CD14-positive monocyte (primary cell): Measurements from ENCODE around the gene INPP5E. TPM values are rescaled to one million over a fixed set of nuclear protein-coding genes. Genes with fewer than 3 reads are reported as not detected.
"Not testable (repeated sequence)": the region's sequence is repeated elsewhere in the genome, so short reads cannot be mapped to it uniquely, and the experiment has no call there.

Source experiments
- DNase-seq, 3 donors: peaks; one replicate each; pipeline ENCODE4 v3.0.0-alpha.2; 2011 to 2022
- H2AFZ ChIP-seq: 2 replicates; pipeline ENCODE4 v1.6.0; 2012; ENCODE audit warnings: mild to moderate bottlenecking, low read depth, low read length, inconsistent platforms; ENCODE audit not compliant: insufficient read depth, poor library complexity, severe bottlenecking
- H3K27ac ChIP-seq, 2 donors: 1 replicate in 1 of 2; 2 replicates in 1 of 2; pipeline ENCODE4 v1.5.1; 2012 to 2013; ENCODE audit warnings: low read length in 2 of 2, control low read depth in 1 of 2, inconsistent platforms in 1 of 2, low read depth in 1 of 2, mild to moderate bottlenecking in 1 of 2
- H3K27me3 ChIP-seq, 2 donors: one replicate each; pipeline versions ENCODE4 v1.6.0 to v1.6.1; 2011 to 2013; ENCODE audit warnings: low read length in 2 of 2; ENCODE audit not compliant: control insufficient read depth in 2 of 2, insufficient read depth in 2 of 2
- H3K36me3 ChIP-seq, 2 donors: replicated peaks in 1 of 2; 1 replicate in 1 of 2; 2 replicates in 1 of 2; pipeline versions ENCODE4 v1.5.1 to v1.6.1; 2012 to 2013; ENCODE audit warnings: low read length in 2 of 2, control low read depth in 1 of 2, inconsistent platforms in 1 of 2, mild to moderate bottlenecking in 1 of 2; ENCODE audit not compliant: insufficient read depth in 2 of 2, control insufficient read depth in 1 of 2
- H3K4me1 ChIP-seq, 2 donors: 1 replicate in 1 of 2; 2 replicates in 1 of 2; pipeline versions ENCODE4 v1.5.1 to v1.6.1; 2012 to 2013; ENCODE audit warnings: low read length in 2 of 2, control low read depth in 1 of 2, inconsistent platforms in 1 of 2, mild to moderate bottlenecking in 1 of 2, moderate library complexity in 1 of 2; ENCODE audit not compliant: insufficient read depth in 2 of 2, control insufficient read depth in 1 of 2
- H3K4me2 ChIP-seq: replicated peaks from 2 replicates; pipeline ENCODE3; 2012; ENCODE audit warnings: low read length, moderate library complexity, mild to moderate bottlenecking; ENCODE audit not compliant: poor library complexity, severe bottlenecking; ENCODE audit errors: extremely low read depth
- H3K4me3 ChIP-seq, 3 experiments: fragments of 200-600 bp in 1 of 3; sonication (generic) in 1 of 3; replicated peaks in 1 of 3; 1 replicate in 2 of 3; 2 replicates in 1 of 3; pipeline ENCODE4 v1.5.1; 2011 to 2013; ENCODE audit warnings: low read length in 3 of 3, mild to moderate bottlenecking in 3 of 3, control low read depth in 2 of 3, low read depth in 2 of 3, inconsistent platforms in 1 of 3, moderate library complexity in 1 of 3
- H3K79me2 ChIP-seq: 2 replicates; pipeline ENCODE4 v1.6.0; 2012; ENCODE audit warnings: mild to moderate bottlenecking, control low read depth, inconsistent platforms, low read length, moderate library complexity; ENCODE audit not compliant: insufficient read depth
- H3K9ac ChIP-seq: 2 replicates; pipeline ENCODE4 v1.6.0; 2017; ENCODE audit warnings: low read length, mild to moderate bottlenecking; ENCODE audit not compliant: insufficient read depth, poor library complexity, severe bottlenecking
- H3K9me3 ChIP-seq, 2 donors: replicated peaks in 1 of 2; 1 replicate in 1 of 2; 2 replicates in 1 of 2; pipeline versions ENCODE4 v1.5.1 to v1.6.1; 2012 to 2013; ENCODE audit warnings: low read length in 2 of 2, control low read depth in 1 of 2; ENCODE audit not compliant: control insufficient read depth in 1 of 2, insufficient read depth in 1 of 2
- H4K20me1 ChIP-seq: 2 replicates; pipeline ENCODE4 v1.6.0; 2012; ENCODE audit warnings: mild to moderate bottlenecking, low read length, control low read depth, moderate library complexity; ENCODE audit not compliant: insufficient read depth
- H3K27ac Mint-ChIP-seq, 7 donors: one replicate each; pipeline ENCODE4 v1.8.0; 2020; ENCODE audit warnings: mild to moderate bottlenecking in 7 of 7, mixed read lengths in 7 of 7, moderate library complexity in 6 of 7, inconsistent platforms in 2 of 7
- H3K27me3 Mint-ChIP-seq, 3 donors: one replicate each; pipeline ENCODE4 v1.8.0; 2021 to 2022; ENCODE audit warnings: low read depth in 3 of 3, mild to moderate bottlenecking in 3 of 3, mixed read lengths in 3 of 3, moderate library complexity in 3 of 3, inconsistent platforms in 1 of 3
- H3K36me3 Mint-ChIP-seq, 2 donors: one replicate each; pipeline ENCODE4 v1.8.0; 2020; ENCODE audit warnings: mixed read lengths in 2 of 2, inconsistent platforms in 1 of 2, mild to moderate bottlenecking in 1 of 2
- H3K4me1 Mint-ChIP-seq: one replicate; pipeline ENCODE4 v1.8.0; 2020; ENCODE audit warnings: mild to moderate bottlenecking, mixed read lengths
- H3K4me3 Mint-ChIP-seq, 2 donors: one replicate each; pipeline ENCODE4 v1.8.0; 2020; ENCODE audit warnings: mild to moderate bottlenecking in 2 of 2, mixed read lengths in 2 of 2, moderate library complexity in 1 of 2
- H3K9me3 Mint-ChIP-seq, 7 donors: one replicate each; pipeline ENCODE4 v1.8.0; 2020 to 2022; ENCODE audit warnings: mixed read lengths in 7 of 7, mild to moderate bottlenecking in 6 of 7, moderate library complexity in 6 of 7, inconsistent platforms in 2 of 7
- CTCF ChIP-seq: fragments of 200-600 bp; IDR thresholded peaks from one replicate; pipeline ENCODE4 v1.8.0; 2022; ENCODE audit warnings: antibody characterized with exemption, mild to moderate bottlenecking
- WGBS: methylation state at CpG from one replicate; pipeline ENCODE4 v1.1.5; 2013; ENCODE audit warnings: missing lambda C conversion rate; ENCODE audit not compliant: insufficient coverage; 5-methylcytosine and 5-hydroxymethylcytosine counted together
- intact Hi-C, 2 donors: fragments of 100-400 bp; cut with micrococcal nuclease; formaldehyde crosslinking; loops; one replicate each; pipeline versions ENCODE4 v1.15.0 to v1.15.1; 2023
- polyA plus RNA-seq, 3 donors: library from polyadenylated mRNA; depleted of rRNA in 1 of 3; unstranded in 2 of 3; stranded (reverse) in 1 of 3; fragments of 300-500 nt in 2 of 3; fragments of >200 nt in 1 of 3; fragmentation: Illumina TruSeq in 2 of 3; gene quantifications; 1 replicate in 2 of 3; 2 replicates in 1 of 3; pipeline ENCODE4 v1.2.3, GENCODE V29; 2012 to 2021

Gene INPP5E
- polyA plus RNA-seq, 3 donors: 1.0 to 8.0 (median 1.0) TPM

GRCh38 chr9:136426787-136427186 lies 12.9 kb downstream of the INPP5E start:
- Histone ChIP-seq H3K4me1 (no peaks in the 10 kb centered on the region), H3K79me2 (no peaks in the 10 kb centered on the region), H3K9me3 (no peaks in the 10 kb centered on the region), H3K4me3 (no peak overlapping the region), H2AFZ (no peak overlapping the region), H3K36me3 (peaks cover 45 to 57% of the 10 kb centered on the region in 2 donors), H3K4me2 (no peak overlapping the region), H3K27ac (no peak overlapping the region), H3K27me3 (no peaks in the 10 kb centered on the region), H4K20me1 (no peaks in the 10 kb centered on the region), H3K9ac (no peak overlapping the region)
- Mint-ChIP-seq H3K36me3 (peaks cover 42 to 69% of the 10 kb centered on the region in 2 donors), H3K9me3 (peaks cover 0 to 2% (median 0%) of the 10 kb centered on the region in 7 donors), H3K4me3 (no peak overlapping the region), H3K27me3 (no peaks in the 10 kb centered on the region), H3K27ac (peak overlapping the region in 1 of 7 donors; percentile 33), H3K4me1 (no peaks in the 10 kb centered on the region)
- TF ChIP-seq CTCF: no peak
- no peak for DNase-seq
- intact Hi-C loops: no loop called here
- 98% methylated on average over 8 of the region's 12 CpGs for WGBS

- peaks cover 51 to 77% of the 10 kb centered on the region in 2 donors for H3K36me3 Mint-ChIP-seq
- H3K36me3 ChIP-seq: peaks cover 54 to 67% of the 10 kb centered on the region in 2 donors
- H3K4me2 ChIP-seq, H3K4me3 ChIP-seq, H3K4me1 ChIP-seq, H3K9ac ChIP-seq, intact Hi-C loops, DNase-seq, H3K4me3 Mint-ChIP-seq, H3K9me3 ChIP-seq, H4K20me1 ChIP-seq, H3K79me2 ChIP-seq, H3K27me3 Mint-ChIP-seq, H3K9me3 Mint-ChIP-seq, H3K27me3 ChIP-seq, H3K4me1 Mint-ChIP-seq, H2AFZ ChIP-seq, H3K27ac ChIP-seq: not testable (repeated sequence)
- H3K27ac Mint-ChIP-seq: peak overlapping the region in 3 of 7 donors; percentile 1 to 56 (median 9)
- WGBS: 92% methylated on average over 7 of the region's 7 CpGs
Observed at GRCh38 chr9:136425367-136425766, 14.3 kb downstream of the INPP5E start.
